GM18520 (cell line): ENCODE data around the gene DNAH7.
"Not testable (repeated sequence)": the region's sequence is repeated elsewhere in the genome, so short reads cannot be mapped to it uniquely, and the experiment has no call there.

ENCODE experiments used
- ATAC-seq: cut with Tn5 transposase; IDR thresholded peaks from one replicate; pipeline ENCODE4 v1.9.1; 2021; ENCODE audit not compliant: unreplicated experiment

DNAH7 gene

GRCh38 chr2:195984923-195985726, 83.5 kb downstream of the DNAH7 start:
- no peak for ATAC-seq

- no peak for ATAC-seq
Measured at GRCh38 chr2:195967336-195967735, 101.3 kb downstream of the DNAH7 start.

- peak; percentile 71 for ATAC-seq
Measured at GRCh38 chr2:195961873-195962272, 106.8 kb downstream of the DNAH7 start.

- no peak for ATAC-seq
Measured at GRCh38 chr2:195959341-195959740, 109.3 kb downstream of the DNAH7 start.

GRCh38 chr2:195956725-195957124, 111.9 kb downstream of the DNAH7 start:
- ATAC-seq, result no peak

- no peak for ATAC-seq
Measured at GRCh38 chr2:195945056-195945455, 123.6 kb downstream of the DNAH7 start.

GRCh38 chr2:195937176-195937575, 131.5 kb downstream of the DNAH7 start:
- no peak for ATAC-seq

GRCh38 chr2:195934484-195934883, 134.2 kb downstream of the DNAH7 start:
- no peak for ATAC-seq

- ATAC-seq, result no peak
Measured at GRCh38 chr2:195929531-195929930, 139.1 kb downstream of the DNAH7 start.

GRCh38 chr2:195925120-195925519, 143.5 kb downstream of the DNAH7 start:
- ATAC-seq, result no peak

- ATAC-seq, result no peak
Measured at GRCh38 chr2:195923889-195924288, 144.7 kb downstream of the DNAH7 start.

- ATAC-seq, result not testable (repeated sequence)
Measured at GRCh38 chr2:195917021-195917600, 151.5 kb downstream of the DNAH7 start.

- ATAC-seq, result no peak
Measured at GRCh38 chr2:195912079-195912478, 156.6 kb downstream of the DNAH7 start.

- no peak for ATAC-seq
Measured at GRCh38 chr2:195910570-195910969, 158.1 kb downstream of the DNAH7 start.

GRCh38 chr2:195909926-195910325, 158.7 kb downstream of the DNAH7 start:
- ATAC-seq, result no peak

GRCh38 chr2:195907474-195907873, 161.2 kb downstream of the DNAH7 start:
- no peak for ATAC-seq

- no peak for ATAC-seq
Measured at GRCh38 chr2:195903956-195904355, 164.7 kb downstream of the DNAH7 start.

- ATAC-seq, result no peak
Measured at GRCh38 chr2:195902857-195903256, 165.8 kb downstream of the DNAH7 start.

GRCh38 chr2:195899226-195899625, 169.4 kb downstream of the DNAH7 start:
- no peak for ATAC-seq

GRCh38 chr2:195898505-195899191, 170.0 kb downstream of the DNAH7 start:
- no peak for ATAC-seq

- ATAC-seq, result no peak
Measured at GRCh38 chr2:195891081-195891480, 177.6 kb downstream of the DNAH7 start.

GRCh38 chr2:195879153-195879552, 189.5 kb downstream of the DNAH7 start:
- no peak for ATAC-seq
